Prostate gland (tissue), 2 donors: Measurements from ENCODE around the gene SNAI1. TPM values are rescaled to one million over a fixed set of nuclear protein-coding genes. Genes with fewer than 3 reads are reported as not detected.

Experiments used
- DNase-seq: peaks from one replicate; pipeline ENCODE4 v3.0.0-alpha.2; 2019; ENCODE audit warnings: low spot score
- H3K27ac ChIP-seq, 2 donors: fragments of 200-600 bp; sonication (generic); 2 replicates each; pipeline ENCODE4 v1.5.1; 2017 to 2019
- H3K27me3 ChIP-seq: fragments of 200-600 bp; sonication (generic); replicated peaks from 2 replicates; pipeline ENCODE4 v1.5.1; 2019; ENCODE audit not compliant: insufficient read depth
- H3K36me3 ChIP-seq, 2 donors: fragments of 200-600 bp; sonication (generic); 1 replicate in 1 of 2; 2 replicates in 1 of 2; pipeline versions ENCODE4 v1.5.1 to v1.8.1; 2017 to 2019
- H3K4me1 ChIP-seq: fragments of 200-600 bp; sonication (generic); replicated peaks from 2 replicates; pipeline ENCODE4 v1.5.1; 2019
- H3K4me3 ChIP-seq, 2 donors: fragments of 200-600 bp; sonication (generic); 2 replicates each; pipeline ENCODE4 v1.5.1; 2017 to 2019
- H3K9me3 ChIP-seq: fragments of 200-600 bp; sonication (generic); 2 replicates; pipeline ENCODE4 v1.5.1; 2017
- POLR2A ChIP-seq: fragments of 450-650 bp; IDR thresholded peaks from one replicate; pipeline ENCODE4 v1.6.1; 2016; ENCODE audit warnings: antibody characterized with exemption, mild to moderate bottlenecking
- POLR2AphosphoS5 ChIP-seq: sonication (generic); formaldehyde crosslinking; IDR thresholded peaks from one replicate; pipeline ENCODE4 v1.6.1; 2017; ENCODE audit warnings: antibody characterized with exemption
- WGBS: methylation state at CpG from one replicate; pipeline ENCODE4 v1.1.5; 2018; 5-methylcytosine and 5-hydroxymethylcytosine counted together
- intact Hi-C: fragments of 100-400 bp; cut with DNase I; formaldehyde crosslinking; loops from one replicate; pipeline ENCODE4 v1.14.2; 2022
- total RNA-seq, 2 donors: library from RNA; depleted of rRNA; stranded (reverse); fragments of >200 nt; gene quantifications; one replicate each; pipeline ENCODE4 v1.1.0, GENCODE V29; 2016
- TF ChIP-seq, protein P1 (sequence below), 4 experiments: fragments of 200-600 bp in 2 of 4; fragments of 450-650 bp in 2 of 4; sonication (generic) in 2 of 4; IDR thresholded peaks; 1 replicate in 3 of 4; 2 replicates in 1 of 4; pipeline ENCODE4 v1.5.1; 2016 to 2019; ENCODE audit warnings: antibody characterized with exemption in 4 of 4, mild to moderate bottlenecking in 2 of 4, moderate library complexity in 2 of 4

The SNAI1 gene
- total RNA-seq, 2 donors from 2014 or later: 1.0 to 7.4 TPM

DNA sequence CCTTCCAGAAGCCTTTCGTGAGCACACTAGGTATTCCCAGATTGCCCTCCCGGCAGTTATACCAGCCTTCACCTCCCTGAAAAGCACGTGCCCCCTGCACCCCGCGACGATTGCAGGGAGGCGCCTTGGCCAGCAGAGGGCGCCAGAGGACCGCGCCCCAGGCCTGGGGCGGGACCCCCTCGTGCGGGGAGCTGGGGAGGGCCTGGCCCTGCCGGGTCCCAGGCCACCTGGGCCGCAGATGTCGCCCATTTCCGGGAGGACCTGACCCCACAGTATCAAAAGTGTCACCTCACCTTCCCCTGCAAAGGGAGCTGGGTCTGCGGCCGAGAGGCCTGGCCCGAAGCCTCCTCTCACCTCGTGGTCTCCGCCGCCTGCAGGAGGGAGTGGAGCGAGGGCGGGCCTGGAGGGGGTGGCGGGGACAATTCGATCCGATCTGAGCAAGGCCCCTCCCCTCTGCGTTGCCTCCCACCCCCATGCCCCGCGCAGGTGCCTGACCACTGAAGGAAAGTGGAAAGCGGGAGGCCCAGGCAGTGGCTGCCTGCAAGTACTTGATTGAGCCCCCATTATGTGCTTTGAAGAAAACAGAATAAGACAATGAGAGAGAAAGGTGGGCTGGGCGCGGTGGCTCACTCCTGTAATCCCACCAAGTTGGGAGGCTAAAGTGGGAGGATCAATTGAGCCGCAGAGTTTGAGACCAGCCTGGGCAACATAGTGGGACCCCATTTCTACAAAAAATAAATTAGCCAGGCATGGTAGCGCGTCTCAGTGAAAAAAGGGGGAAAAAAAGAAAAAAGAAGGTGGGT is 3.5 kb upstream of the SNAI1 start:
- no peaks in the 10 kb centered on the region for H3K27me3 ChIP-seq
- TF ChIP-seq, protein P1, sequence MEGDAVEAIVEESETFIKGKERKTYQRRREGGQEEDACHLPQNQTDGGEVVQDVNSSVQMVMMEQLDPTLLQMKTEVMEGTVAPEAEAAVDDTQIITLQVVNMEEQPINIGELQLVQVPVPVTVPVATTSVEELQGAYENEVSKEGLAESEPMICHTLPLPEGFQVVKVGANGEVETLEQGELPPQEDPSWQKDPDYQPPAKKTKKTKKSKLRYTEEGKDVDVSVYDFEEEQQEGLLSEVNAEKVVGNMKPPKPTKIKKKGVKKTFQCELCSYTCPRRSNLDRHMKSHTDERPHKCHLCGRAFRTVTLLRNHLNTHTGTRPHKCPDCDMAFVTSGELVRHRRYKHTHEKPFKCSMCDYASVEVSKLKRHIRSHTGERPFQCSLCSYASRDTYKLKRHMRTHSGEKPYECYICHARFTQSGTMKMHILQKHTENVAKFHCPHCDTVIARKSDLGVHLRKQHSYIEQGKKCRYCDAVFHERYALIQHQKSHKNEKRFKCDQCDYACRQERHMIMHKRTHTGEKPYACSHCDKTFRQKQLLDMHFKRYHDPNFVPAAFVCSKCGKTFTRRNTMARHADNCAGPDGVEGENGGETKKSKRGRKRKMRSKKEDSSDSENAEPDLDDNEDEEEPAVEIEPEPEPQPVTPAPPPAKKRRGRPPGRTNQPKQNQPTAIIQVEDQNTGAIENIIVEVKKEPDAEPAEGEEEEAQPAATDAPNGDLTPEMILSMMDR (IDR thresholded peaks at IDR 0.05): peak; percentile 99 to 100 (median 100)
- TF ChIP-seq POLR2AphosphoS5 (no peak), POLR2A (no peak)
- peaks cover 8% of the 10 kb centered on the region for H3K4me1 ChIP-seq
- no peaks in the 10 kb centered on the region for H3K9me3 ChIP-seq
- peak overlapping the region in 1 of 2 donors; percentile 22 for H3K4me3 ChIP-seq
- 18% methylated on average over 37 of the region's 37 CpGs for WGBS
- intact Hi-C loops: loop anchor here (1.0 kb wide), 1 partner anchor 92 kb away; no protein-coding TSS in a partner anchor
- no peaks in the 10 kb centered on the region for H3K36me3 ChIP-seq
- DNase-seq: no peak
- H3K27ac ChIP-seq: no peak overlapping the region

GRCh38 chr20:49980140-49981008 is 2.4 kb upstream of the SNAI1 start:
- H3K9me3 ChIP-seq: no peaks in the 10 kb centered on the region
- no peaks in the 10 kb centered on the region for H3K27me3 ChIP-seq
- H3K36me3 ChIP-seq: no peaks in the 10 kb centered on the region
- WGBS: 85% methylated on average over 11 of the region's 11 CpGs
- no peak for DNase-seq
- intact Hi-C loops: loop anchor here (5.0 kb wide), 1 partner anchor 197 kb away; no protein-coding TSS in a partner anchor
- TF ChIP-seq, protein P1 (IDR thresholded peaks at IDR 0.05): no peak
- TF ChIP-seq POLR2AphosphoS5: no peak
- TF ChIP-seq POLR2A: no peak
- no peak overlapping the region for H3K27ac ChIP-seq
- peaks cover 8% of the 10 kb centered on the region for H3K4me1 ChIP-seq
- H3K4me3 ChIP-seq: no peak overlapping the region

- no peak for DNase-seq
- intact Hi-C loops: loop anchor here (5.0 kb wide), 1 partner anchor 196 kb away; no protein-coding TSS in a partner anchor
- WGBS: 79% methylated on average over 23 of the region's 23 CpGs
- Histone ChIP-seq H3K27me3 (no peaks in the 10 kb centered on the region), H3K9me3 (no peaks in the 10 kb centered on the region), H3K36me3 (no peaks in the 10 kb centered on the region), H3K4me3 (no peak overlapping the region), H3K4me1 (peaks cover 8% of the 10 kb centered on the region), H3K27ac (no peak overlapping the region)
- no peak for TF ChIP-seq POLR2A
- TF ChIP-seq, protein P1 (IDR thresholded peaks at IDR 0.05): no peak
- TF ChIP-seq POLR2AphosphoS5: no peak
These were observed 1.3 kb upstream of the SNAI1 start for GRCh38 chr20:49981218-49982071.

DNA sequence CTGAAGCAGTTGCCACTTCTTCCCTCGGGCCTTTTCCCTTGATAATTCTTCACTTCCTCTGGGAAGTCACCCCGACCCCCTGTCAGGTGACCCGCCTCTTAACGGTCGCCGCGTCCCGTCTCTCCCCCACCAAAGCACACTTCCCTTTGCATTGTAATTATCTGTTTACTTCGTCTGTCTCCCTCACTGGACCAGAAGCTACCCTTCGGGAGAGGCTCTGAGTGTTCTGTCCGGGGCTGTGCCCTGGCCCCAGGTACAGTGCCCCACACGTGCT is 771 bp upstream of the SNAI1 start:
- Histone ChIP-seq H3K4me1 (peaks cover 8% of the 10 kb centered on the region), H3K27ac (no peak overlapping the region), H3K27me3 (no peaks in the 10 kb centered on the region), H3K36me3 (no peaks in the 10 kb centered on the region), H3K9me3 (no peaks in the 10 kb centered on the region), H3K4me3 (peak overlapping the region in 1 of 2 donors; percentile 36)
- intact Hi-C loops: loop anchor here (5.0 kb wide), 1 partner anchor 195 kb away; no protein-coding TSS in a partner anchor
- WGBS: 37% methylated on average over 12 of the region's 12 CpGs
- no peak for DNase-seq
- no peak for TF ChIP-seq POLR2AphosphoS5
- no peak for TF ChIP-seq POLR2A
- TF ChIP-seq, protein P1 (IDR thresholded peaks at IDR 0.05): no peak
